GM10248 (cell line): Measurements from ENCODE around the gene OR10A4.
"Not testable (repeated sequence)": the region's sequence is repeated elsewhere in the genome, so short reads cannot be mapped to it uniquely, and the experiment has no call there.

Experiments
- CTCF ChIA-PET: fragments of 300-600 bp; sonication (Branson Sonifier 250); formaldehyde crosslinking; extraction: SDS; loops from one replicate; lab custom pipeline; 2021; ENCODE audit warnings: antibody characterized with exemption; lab: Yijun Ruan, JAX
- POLR2A ChIA-PET: fragments of 350-650 bp; sonication (Branson Sonifier 250); formaldehyde crosslinking; extraction: SDS; loops from one replicate; lab custom pipeline; 2020; ENCODE audit warnings: antibody characterized with exemption; lab: Yijun Ruan, JAX
- DNase-seq: peaks from one replicate; pipeline ENCODE4 v3.0.0; 2012; ENCODE audit errors: extremely low spot score
- CTCF ChIP-seq: IDR thresholded peaks from 2 replicates; pipeline ENCODE4 v1.5.1; 2012; ENCODE audit warnings: mild to moderate bottlenecking, low read depth; ENCODE audit errors: extremely low read depth, missing control alignments, control extremely low read depth

The OR10A4 gene

GRCh38 chr11:6889835-6890234 lies 13.4 kb downstream of the OR10A4 start:
- ChIA-PET CTCF (interaction anchor here (1.1 to 1.6 kb wide), 3 partner anchors 14 to 132 kb away, joined by 3 to 4 read pairs (median 4); no protein-coding TSS in a partner anchor), POLR2A (no interaction called here)
- TF ChIP-seq CTCF, result no peak
- DNase-seq, result no peak

- no peak for DNase-seq
- ChIA-PET POLR2A (no interaction called here), CTCF (no interaction called here)
- no peak for TF ChIP-seq CTCF
Measured at GRCh38 chr11:6892400-6892799, 16.0 kb downstream of the OR10A4 start, which contains the start of gene OR2D2. TSS of gene OR2D2 (minus strand) at chr11:6892500. CDS start at chr11:6892500, 0 bp downstream.

GRCh38 chr11:6894097-6894496 lies 17.7 kb downstream of the OR10A4 start:
- ChIA-PET POLR2A (no interaction called here), CTCF (no interaction called here)
- DNase-seq, result no peak
- TF ChIP-seq CTCF, result no peak

- TF ChIP-seq CTCF, result no peak
- ChIA-PET POLR2A (no interaction called here), CTCF (no interaction called here)
- no peak for DNase-seq
Measured at GRCh38 chr11:6895010-6895409, 18.6 kb downstream of the OR10A4 start.

- ChIA-PET POLR2A (no interaction called here), CTCF (interaction anchor here (2.4 kb wide), 1 partner anchor 87 kb away, joined by 9 read pairs; no protein-coding TSS in a partner anchor)
- no peak for DNase-seq
- TF ChIP-seq CTCF, result no peak
Measured at GRCh38 chr11:6898911-6899310, 22.5 kb downstream of the OR10A4 start.

- ChIA-PET POLR2A (no interaction called here), CTCF (interaction anchor here (1.0 to 2.4 kb wide), 2 partner anchors 26 to 88 kb away, joined by 3 to 9 read pairs; partner anchors contain the start of gene ZNF215)
- DNase-seq, result no peak
- no peak for TF ChIP-seq CTCF
Measured at GRCh38 chr11:6900327-6900999, 24.0 kb downstream of the OR10A4 start.

GRCh38 chr11:6904804-6905203 lies 28.4 kb downstream of the OR10A4 start:
- DNase-seq, CTCF ChIA-PET, POLR2A ChIA-PET: not testable (repeated sequence)
